K562 (cell line): ENCODE results near the gene ORC2. TPM values are rescaled to one million over a fixed set of nuclear protein-coding genes. Genes with fewer than 3 reads are reported as not detected.

Source experiments
- ARID4B ChIP-seq: sonication (generic); formaldehyde crosslinking; IDR thresholded peaks from 2 replicates; pipeline ENCODE4 v1.8.0; 2022; ENCODE audit warnings: mild to moderate bottlenecking, missing genetic modification reagents
- CBX1 ChIP-seq: sonication (generic); IDR thresholded peaks from 2 replicates; pipeline ENCODE4 v1.6.1; 2016; ENCODE audit warnings: antibody characterized with exemption, low read depth, mild to moderate bottlenecking
- CHCHD3 ChIP-seq: fragments of 250-450 bp; sonication (Bioruptor Pico); IDR thresholded peaks from 2 replicates; pipeline ENCODE4 v2.1.2; 2022; ENCODE audit warnings: mild to moderate bottlenecking
- CSDE1 ChIP-seq, 2 experiments: fragments of 450-650 bp; IDR thresholded peaks; 2 replicates each; pipeline ENCODE4 v1.6.1; 2016; ENCODE audit warnings: mild to moderate bottlenecking in 1 of 2
- EZH2 ChIP-seq: IDR thresholded peaks from 2 replicates; pipeline ENCODE4 v1.6.1; 2012; ENCODE audit warnings: low read depth, mild to moderate bottlenecking, inconsistent platforms, low read length, borderline replicate concordance
- HDAC2 ChIP-seq: fragments of 450-650 bp; IDR thresholded peaks from 2 replicates; pipeline ENCODE4 v1.6.1; 2016; ENCODE audit warnings: mild to moderate bottlenecking
- KLF1 ChIP-seq: fragments of 450-650 bp; IDR thresholded peaks from 2 replicates; pipeline ENCODE4 v1.6.1; 2016; ENCODE audit warnings: missing genetic modification characterization, missing compliant biosample characterization
- KLF10 ChIP-seq: fragments of 250-450 bp; sonication (Bioruptor Pico); IDR thresholded peaks from 2 replicates; pipeline ENCODE4 v1.6.1; 2021; ENCODE audit warnings: matching md5 sums
- MXD1 ChIP-seq: fragments of 250-450 bp; sonication (Bioruptor Pico); IDR thresholded peaks from 2 replicates; pipeline ENCODE4 v1.8.0; 2021; ENCODE audit warnings: borderline replicate concordance, mild to moderate bottlenecking, moderate library complexity; ENCODE audit not compliant: poor library complexity, severe bottlenecking
- POLR2G ChIP-seq: fragments of 200-400 bp; formaldehyde crosslinking; IDR thresholded peaks from 2 replicates; pipeline ENCODE4 v1.6.1; 2017; ENCODE audit warnings: low read depth, mild to moderate bottlenecking, antibody characterized with exemption, low read length, moderate library complexity
- RBM39 ChIP-seq: fragments of 200-400 bp; formaldehyde crosslinking; optimal IDR thresholded peaks from 2 replicates; pipeline ENCODE3; 2018; ENCODE audit warnings: low read depth, low read length
- SP1 ChIP-seq: sonication (generic); formaldehyde crosslinking; IDR thresholded peaks from 2 replicates; pipeline ENCODE4 v1.8.1; 2022; ENCODE audit warnings: mild to moderate bottlenecking, missing genetic modification reagents
- SP2 ChIP-seq: IDR thresholded peaks from 2 replicates; pipeline ENCODE4 v1.6.1; 2011; ENCODE audit warnings: mild to moderate bottlenecking, low read depth, low read length, moderate library complexity; ENCODE audit not compliant: poor library complexity, severe bottlenecking; ENCODE audit errors: extremely low read depth
- XRCC5 ChIP-seq: fragments of 200-400 bp; formaldehyde crosslinking; IDR thresholded peaks from 2 replicates; pipeline ENCODE4 v1.6.1; 2017; ENCODE audit warnings: low read depth, mild to moderate bottlenecking, low read length
- ZNF175 ChIP-seq: fragments of 200-800 bp; sonication (Bioruptor generic); IDR thresholded peaks from 2 replicates; pipeline ENCODE4 v1.6.1; 2016; ENCODE audit warnings: low read depth, mild to moderate bottlenecking, missing genetic modification characterization, missing compliant biosample characterization
- ZNF551 ChIP-seq: fragments of 250-450 bp; sonication (Bioruptor Pico); IDR thresholded peaks from 2 replicates; pipeline ENCODE4 v1.5.0; 2021; ENCODE audit warnings: mild to moderate bottlenecking, moderate library complexity
- ZNF644 ChIP-seq: fragments of 200-800 bp; sonication (Bioruptor generic); IDR thresholded peaks from 2 replicates; pipeline ENCODE4 v1.6.1; 2016; ENCODE audit warnings: low read depth, missing genetic modification characterization, missing compliant biosample characterization
- ZZZ3 ChIP-seq: fragments of 450-650 bp; IDR thresholded peaks from 2 replicates; pipeline ENCODE4 v1.6.1; 2016; ENCODE audit warnings: antibody characterized with exemption, mild to moderate bottlenecking, moderate library complexity
- polyA plus RNA-seq, 8 experiments: library from polyadenylated mRNA; depleted of rRNA in 4 of 8; stranded (reverse) in 5 of 8; unstranded in 3 of 8; fragments of >200 nt; fragmentation: Nextera tagmentation in 2 of 8; fragmentation: Illumina TruSeq in 1 of 8; extraction: Ambion mirVana in 2 of 8; extraction: Trizol in 1 of 8; gene quantifications; 2 replicates each; pipeline versions ENCODE4 v1.2.1 to v1.2.3, GENCODE V29; 2011 to 2014; ENCODE audit warnings: inconsistent platforms in 1 of 8, missing spikeins in 1 of 8
- total RNA-seq, 7 experiments: library from RNA; depleted of rRNA in 6 of 7; stranded (reverse); fragments of >200 nt in 6 of 7; fragmentation: Illumina TruSeq in 2 of 7; extraction: Trizol in 2 of 7; gene quantifications; 2 replicates each; pipeline versions ENCODE4 v1.2.1 to v1.2.3, GENCODE V29; 2011 to 2021; ENCODE audit warnings: low replicate concordance in 1 of 7
- TF ChIP-seq, protein P1 (sequence below): fragments of 450-650 bp; IDR thresholded peaks from 2 replicates; pipeline ENCODE4 v1.6.1; 2014; ENCODE audit warnings: low read depth, mild to moderate bottlenecking, moderate library complexity, borderline replicate concordance
- TF ChIP-seq, protein P2 (sequence below): fragments of 250-450 bp; sonication (Bioruptor Pico); IDR thresholded peaks from 2 replicates; pipeline ENCODE4 v1.4.0; 2020; ENCODE audit warnings: mild to moderate bottlenecking

ORC2 gene
- total and polyA plus RNA-seq, 9 of the 15 experiments (the other 6 are each of a cell fraction or from before 2014, with no cell fraction given), result 5.6 to 41.1 (median 19.0) TPM

GRCh38 chr2:200864176-200865034 is 99.1 kb downstream of the ORC2 start, which contains the start of gene CLK1 (continued):
- TF ChIP-seq KLF1 (tag) (0 out of 2 replicates have a peak, but pooled peaks have one; percentile 15), ZZZ3 (no peak), HDAC2 (no peak), SP2 (no peak), POLR2G (peak; percentile 99), KLF10 (CRISPR knock-in tag) (no peak), EZH2 (no peak), ZNF644 (tag) (no peak), CSDE1 (IDR thresholded peaks at IDR 0.05) (peak in 1 of 2 experiments; percentile 77; a peak in 1 of 4 replicates), ZNF175 (no peak), MXD1 (no peak), ZNF551 (no peak), ARID4B (CRISPR knock-in tag) (peak; percentile 92), RBM39 (no peak), CBX1 (peak; percentile 80; the same call in 1 of the 2 replicates), XRCC5 (0 out of 2 replicates have a peak, but pooled peaks have one; percentile 20), SP1 (peak; percentile 90), CHCHD3 (no peak)
- TF ChIP-seq, protein P1, sequence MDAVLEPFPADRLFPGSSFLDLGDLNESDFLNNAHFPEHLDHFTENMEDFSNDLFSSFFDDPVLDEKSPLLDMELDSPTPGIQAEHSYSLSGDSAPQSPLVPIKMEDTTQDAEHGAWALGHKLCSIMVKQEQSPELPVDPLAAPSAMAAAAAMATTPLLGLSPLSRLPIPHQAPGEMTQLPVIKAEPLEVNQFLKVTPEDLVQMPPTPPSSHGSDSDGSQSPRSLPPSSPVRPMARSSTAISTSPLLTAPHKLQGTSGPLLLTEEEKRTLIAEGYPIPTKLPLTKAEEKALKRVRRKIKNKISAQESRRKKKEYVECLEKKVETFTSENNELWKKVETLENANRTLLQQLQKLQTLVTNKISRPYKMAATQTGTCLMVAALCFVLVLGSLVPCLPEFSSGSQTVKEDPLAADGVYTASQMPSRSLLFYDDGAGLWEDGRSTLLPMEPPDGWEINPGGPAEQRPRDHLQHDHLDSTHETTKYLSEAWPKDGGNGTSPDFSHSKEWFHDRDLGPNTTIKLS, result peak; percentile 53; the same call in 1 of the 2 replicates
- TF ChIP-seq, protein P2, sequence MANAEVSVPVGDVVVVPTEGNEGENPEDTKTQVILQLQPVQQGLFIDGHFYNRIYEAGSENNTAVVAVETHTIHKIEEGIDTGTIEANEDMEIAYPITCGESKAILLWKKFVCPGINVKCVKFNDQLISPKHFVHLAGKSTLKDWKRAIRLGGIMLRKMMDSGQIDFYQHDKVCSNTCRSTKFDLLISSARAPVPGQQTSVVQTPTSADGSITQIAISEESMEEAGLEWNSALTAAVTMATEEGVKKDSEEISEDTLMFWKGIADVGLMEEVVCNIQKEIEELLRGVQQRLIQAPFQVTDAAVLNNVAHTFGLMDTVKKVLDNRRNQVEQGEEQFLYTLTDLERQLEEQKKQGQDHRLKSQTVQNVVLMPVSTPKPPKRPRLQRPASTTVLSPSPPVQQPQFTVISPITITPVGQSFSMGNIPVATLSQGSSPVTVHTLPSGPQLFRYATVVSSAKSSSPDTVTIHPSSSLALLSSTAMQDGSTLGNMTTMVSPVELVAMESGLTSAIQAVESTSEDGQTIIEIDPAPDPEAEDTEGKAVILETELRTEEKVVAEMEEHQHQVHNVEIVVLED (CRISPR knock-in tag), result peak; percentile 51
